HG02678 (cell line): ENCODE measurements around the gene EMC10.
"Not testable (repeated sequence)": the region's sequence is repeated elsewhere in the genome, so short reads cannot be mapped to it uniquely, and the experiment has no call there.

Experiments
- ATAC-seq: cut with Tn5 transposase; IDR thresholded peaks from one replicate; pipeline ENCODE4 v1.9.1; 2021; ENCODE audit warnings: mild to moderate bottlenecking, moderate library complexity; ENCODE audit not compliant: unreplicated experiment

The EMC10 gene

GRCh38 chr19:50476224-50476906, at the start of gene EMC10, which contains the start of gene GARIN5A:
EMC10 (plus strand) TSS chr19:50476507; CDS start chr19:50476545, 38 bp downstream.
GARIN5A (minus strand) TSS chr19:50476848; CDS start chr19:50476388, 460 bp downstream.
- peak; percentile 90 for ATAC-seq

GRCh38 chr19:50427318-50427925, 48.9 kb upstream of the EMC10 start:
- ATAC-seq: no peak

- no peak for ATAC-seq
Observed at GRCh38 chr19:50427997-50428425, 48.3 kb upstream of the EMC10 start.

GRCh38 chr19:50428772-50429463, 47.4 kb upstream of the EMC10 start:
- no peak for ATAC-seq

GRCh38 chr19:50430888-50431342, 45.4 kb upstream of the EMC10 start:
- no peak for ATAC-seq

GRCh38 chr19:50431343-50432220, 44.7 kb upstream of the EMC10 start:
- peak; percentile 77 for ATAC-seq

- peak; percentile 16 for ATAC-seq
Observed at GRCh38 chr19:50432221-50433028, 43.9 kb upstream of the EMC10 start, which contains the start of gene MYBPC2. MYBPC2 (plus strand) TSS chr19:50432892; CDS start chr19:50432954, 62 bp downstream.

GRCh38 chr19:50433201-50434180, 42.8 kb upstream of the EMC10 start:
- no peak for ATAC-seq

GRCh38 chr19:50434525-50434924, 41.8 kb upstream of the EMC10 start:
- no peak for ATAC-seq

GRCh38 chr19:50435221-50435620, 41.1 kb upstream of the EMC10 start:
- no peak for ATAC-seq

GRCh38 chr19:50435627-50436026, 40.7 kb upstream of the EMC10 start:
- no peak for ATAC-seq

GRCh38 chr19:50437862-50438449, 38.4 kb upstream of the EMC10 start:
- no peak for ATAC-seq

- ATAC-seq: not testable (repeated sequence)
Observed at GRCh38 chr19:50439130-50439529, 37.2 kb upstream of the EMC10 start.

- no peak for ATAC-seq
Observed at GRCh38 chr19:50444059-50444458, 32.2 kb upstream of the EMC10 start.

GRCh38 chr19:50447053-50447452, 29.3 kb upstream of the EMC10 start:
- ATAC-seq: no peak

- no peak for ATAC-seq
Observed at GRCh38 chr19:50447750-50448149, 28.6 kb upstream of the EMC10 start.

GRCh38 chr19:50449236-50449899, 26.9 kb upstream of the EMC10 start:
- ATAC-seq: no peak
